ENCODE data around the gene JAZF1. TPM values are rescaled to one million over a fixed set of nuclear protein-coding genes. Genes with fewer than 3 reads are reported as not detected.

The JAZF1 gene
- polyA plus RNA-seq, 4 donors = 0.67 to 4.6 (median 3.5) TPM

- no peak overlapping the region for H3K4me3 ChIP-seq (ENCODE audit: low read depth in 1 of 3, low read length in 3 of 3)
- H3K4me1 ChIP-seq (ENCODE audit: control insufficient read depth in 3 of 3, insufficient read depth in 2 of 3, low read depth in 1 of 3, low read length in 2 of 3) = no peaks in the 10 kb centered on the region
- DNase-seq (no peak), FAIRE-seq (no peak)
- no peaks in the 10 kb centered on the region for H3K9me3 ChIP-seq (ENCODE audit: control insufficient read depth in 2 of 2, insufficient read depth in 1 of 2, low read depth in 1 of 2, low read length in 1 of 2)
- no peaks in the 10 kb centered on the region for H3K27me3 ChIP-seq (ENCODE audit: control insufficient read depth in 3 of 3, insufficient read depth in 3 of 3, low read length in 3 of 3)
- no peaks in the 10 kb centered on the region for H3K36me3 ChIP-seq (ENCODE audit: control insufficient read depth in 3 of 3, insufficient read depth in 2 of 3, low read depth in 1 of 3, low read length in 3 of 3)
- no peak overlapping the region for H3K27ac ChIP-seq (ENCODE audit: low read depth in 1 of 3, low read length in 2 of 3)
Measured at GRCh38 chr7:28219793-28220192, 39.2 kb upstream of the JAZF1 start.

GRCh38 chr7:28217143-28217542 lies 36.5 kb upstream of the JAZF1 start:
- no peak for FAIRE-seq
- 64 to 77% (median 77%) methylated on average over 3 of the region's 3 CpGs for WGBS, 3 donors
- Histone ChIP-seq H3K27ac (ENCODE audit: low read depth in 1 of 3, low read length in 2 of 3) (no peak overlapping the region), H3K9me3 (ENCODE audit: control insufficient read depth in 2 of 2, insufficient read depth in 1 of 2, low read depth in 1 of 2, low read length in 1 of 2) (no peaks in the 10 kb centered on the region), H3K27me3 (ENCODE audit: control insufficient read depth in 3 of 3, insufficient read depth in 3 of 3, low read length in 3 of 3) (peaks cover 0 to 2% (median 0%) of the 10 kb centered on the region in 3 donors), H3K4me3 (ENCODE audit: low read depth in 1 of 3, low read length in 3 of 3) (no peak overlapping the region), H3K4me1 (ENCODE audit: control insufficient read depth in 3 of 3, insufficient read depth in 2 of 3, low read depth in 1 of 3, low read length in 2 of 3) (no peaks in the 10 kb centered on the region), H3K36me3 (ENCODE audit: control insufficient read depth in 3 of 3, insufficient read depth in 2 of 3, low read depth in 1 of 3, low read length in 3 of 3) (no peaks in the 10 kb centered on the region)
- no peak for DNase-seq

GRCh38 chr7:28211006-28211405 lies 30.4 kb upstream of the JAZF1 start:
- 78 to 88% (median 88%) methylated on average over 1 of the region's 1 CpG for WGBS, 3 donors
- Histone ChIP-seq H3K27ac (ENCODE audit: low read depth in 1 of 3, low read length in 2 of 3) (no peak overlapping the region), H3K4me3 (ENCODE audit: low read depth in 1 of 3, low read length in 3 of 3) (no peak overlapping the region), H3K36me3 (ENCODE audit: control insufficient read depth in 3 of 3, insufficient read depth in 2 of 3, low read depth in 1 of 3, low read length in 3 of 3) (no peaks in the 10 kb centered on the region), H3K27me3 (ENCODE audit: control insufficient read depth in 3 of 3, insufficient read depth in 3 of 3, low read length in 3 of 3) (peaks cover 0 to 2% (median 0%) of the 10 kb centered on the region in 3 donors), H3K9me3 (ENCODE audit: control insufficient read depth in 2 of 2, insufficient read depth in 1 of 2, low read depth in 1 of 2, low read length in 1 of 2) (no peaks in the 10 kb centered on the region), H3K4me1 (ENCODE audit: control insufficient read depth in 3 of 3, insufficient read depth in 2 of 3, low read depth in 1 of 3, low read length in 2 of 3) (no peaks in the 10 kb centered on the region)
- FAIRE-seq (no peak), DNase-seq (no peak)

- Histone ChIP-seq H3K9me3 (ENCODE audit: control insufficient read depth in 2 of 2, insufficient read depth in 1 of 2, low read depth in 1 of 2, low read length in 1 of 2) (no peaks in the 10 kb centered on the region), H3K4me3 (ENCODE audit: low read depth in 1 of 3, low read length in 3 of 3) (no peak overlapping the region), H3K4me1 (ENCODE audit: control insufficient read depth in 3 of 3, insufficient read depth in 2 of 3, low read depth in 1 of 3, low read length in 2 of 3) (no peaks in the 10 kb centered on the region), H3K27me3 (ENCODE audit: control insufficient read depth in 3 of 3, insufficient read depth in 3 of 3, low read length in 3 of 3) (peaks cover 0 to 2% (median 0%) of the 10 kb centered on the region in 3 donors), H3K36me3 (ENCODE audit: control insufficient read depth in 3 of 3, insufficient read depth in 2 of 3, low read depth in 1 of 3, low read length in 3 of 3) (no peaks in the 10 kb centered on the region), H3K27ac (ENCODE audit: low read depth in 1 of 3, low read length in 2 of 3) (no peak overlapping the region)
- DNase-seq (no peak), FAIRE-seq (no peak)
- 42 to 72% (median 67%) methylated on average over 2 of the region's 2 CpGs for WGBS, 3 donors
Measured at GRCh38 chr7:28208506-28208905, 27.9 kb upstream of the JAZF1 start.

- no peak for DNase-seq
- H3K4me3 ChIP-seq (ENCODE audit: low read depth in 1 of 3, low read length in 3 of 3) = no peak overlapping the region
- no peaks in the 10 kb centered on the region for H3K4me1 ChIP-seq (ENCODE audit: control insufficient read depth in 3 of 3, insufficient read depth in 2 of 3, low read depth in 1 of 3, low read length in 2 of 3)
- peaks cover 0 to 2% (median 0%) of the 10 kb centered on the region in 3 donors for H3K27me3 ChIP-seq (ENCODE audit: control insufficient read depth in 3 of 3, insufficient read depth in 3 of 3, low read length in 3 of 3)
- no peaks in the 10 kb centered on the region for H3K36me3 ChIP-seq (ENCODE audit: control insufficient read depth in 3 of 3, insufficient read depth in 2 of 3, low read depth in 1 of 3, low read length in 3 of 3)
- H3K9me3 ChIP-seq (ENCODE audit: control insufficient read depth in 2 of 2, insufficient read depth in 1 of 2, low read depth in 1 of 2, low read length in 1 of 2) = no peaks in the 10 kb centered on the region
- FAIRE-seq = no peak
- no peak overlapping the region for H3K27ac ChIP-seq (ENCODE audit: low read depth in 1 of 3, low read length in 2 of 3)
- 63 to 83% (median 82%) methylated on average over 1 of the region's 1 CpG for WGBS, 3 donors
Measured at GRCh38 chr7:28207486-28208158, 27.0 kb upstream of the JAZF1 start.

- Histone ChIP-seq H3K27me3 (ENCODE audit: control insufficient read depth in 3 of 3, insufficient read depth in 3 of 3, low read length in 3 of 3) (peaks cover 0 to 2% (median 0%) of the 10 kb centered on the region in 3 donors), H3K36me3 (ENCODE audit: control insufficient read depth in 3 of 3, insufficient read depth in 2 of 3, low read depth in 1 of 3, low read length in 3 of 3) (no peaks in the 10 kb centered on the region), H3K9me3 (ENCODE audit: control insufficient read depth in 2 of 2, insufficient read depth in 1 of 2, low read depth in 1 of 2, low read length in 1 of 2) (no peaks in the 10 kb centered on the region), H3K4me1 (ENCODE audit: control insufficient read depth in 3 of 3, insufficient read depth in 2 of 3, low read depth in 1 of 3, low read length in 2 of 3) (no peaks in the 10 kb centered on the region), H3K27ac (ENCODE audit: low read depth in 1 of 3, low read length in 2 of 3) (no peak overlapping the region), H3K4me3 (ENCODE audit: low read depth in 1 of 3, low read length in 3 of 3) (no peak overlapping the region)
- no peak for FAIRE-seq
- WGBS, 3 donors = 87 to 90% (median 90%) methylated on average over 3 of the region's 3 CpGs
- no peak for DNase-seq
Measured at GRCh38 chr7:28205506-28205905, 24.9 kb upstream of the JAZF1 start.

- H3K27ac ChIP-seq (ENCODE audit: low read depth in 1 of 3, low read length in 2 of 3) = no peak overlapping the region
- DNase-seq (no peak), FAIRE-seq (no peak)
- no peaks in the 10 kb centered on the region for H3K36me3 ChIP-seq (ENCODE audit: control insufficient read depth in 3 of 3, insufficient read depth in 2 of 3, low read depth in 1 of 3, low read length in 3 of 3)
- H3K4me1 ChIP-seq (ENCODE audit: control insufficient read depth in 3 of 3, insufficient read depth in 2 of 3, low read depth in 1 of 3, low read length in 2 of 3) = no peaks in the 10 kb centered on the region
- H3K27me3 ChIP-seq (ENCODE audit: control insufficient read depth in 3 of 3, insufficient read depth in 3 of 3, low read length in 3 of 3) = peaks cover 0 to 3% (median 0%) of the 10 kb centered on the region in 3 donors
- H3K4me3 ChIP-seq (ENCODE audit: low read depth in 1 of 3, low read length in 3 of 3) = no peak overlapping the region
- 92 to 94% (median 93%) methylated on average over 5 of the region's 5 CpGs for WGBS, 3 donors
- no peaks in the 10 kb centered on the region for H3K9me3 ChIP-seq (ENCODE audit: control insufficient read depth in 2 of 2, insufficient read depth in 1 of 2, low read depth in 1 of 2, low read length in 1 of 2)
Measured at GRCh38 chr7:28203508-28204240, 23.1 kb upstream of the JAZF1 start.

GRCh38 chr7:28202222-28202621 lies 21.6 kb upstream of the JAZF1 start:
- FAIRE-seq = no peak
- 90 to 94% (median 91%) methylated on average over 9 of the region's 9 CpGs for WGBS, 3 donors
- no peak overlapping the region for H3K4me3 ChIP-seq (ENCODE audit: low read depth in 1 of 3, low read length in 3 of 3)

More at GRCh38 chr7:28202222-28202621, 21.6 kb upstream of the JAZF1 start:
- no peaks in the 10 kb centered on the region for H3K9me3 ChIP-seq (ENCODE audit: control insufficient read depth in 2 of 2, insufficient read depth in 1 of 2, low read depth in 1 of 2, low read length in 1 of 2)
- H3K4me1 ChIP-seq (ENCODE audit: control insufficient read depth in 3 of 3, insufficient read depth in 2 of 3, low read depth in 1 of 3, low read length in 2 of 3) = no peaks in the 10 kb centered on the region
- no peak overlapping the region for H3K27ac ChIP-seq (ENCODE audit: low read depth in 1 of 3, low read length in 2 of 3)
- H3K27me3 ChIP-seq (ENCODE audit: control insufficient read depth in 3 of 3, insufficient read depth in 3 of 3, low read length in 3 of 3) = peaks cover 0 to 3% (median 0%) of the 10 kb centered on the region in 3 donors
- no peak for DNase-seq
- no peaks in the 10 kb centered on the region for H3K36me3 ChIP-seq (ENCODE audit: control insufficient read depth in 3 of 3, insufficient read depth in 2 of 3, low read depth in 1 of 3, low read length in 3 of 3)
